RPMI8226 (cell line): ENCODE results near the gene CLPTM1L.

Experiments
- DNase-seq: peaks from one replicate; pipeline ENCODE4 v3.0.0-alpha.2; 2015

CLPTM1L gene

DNA sequence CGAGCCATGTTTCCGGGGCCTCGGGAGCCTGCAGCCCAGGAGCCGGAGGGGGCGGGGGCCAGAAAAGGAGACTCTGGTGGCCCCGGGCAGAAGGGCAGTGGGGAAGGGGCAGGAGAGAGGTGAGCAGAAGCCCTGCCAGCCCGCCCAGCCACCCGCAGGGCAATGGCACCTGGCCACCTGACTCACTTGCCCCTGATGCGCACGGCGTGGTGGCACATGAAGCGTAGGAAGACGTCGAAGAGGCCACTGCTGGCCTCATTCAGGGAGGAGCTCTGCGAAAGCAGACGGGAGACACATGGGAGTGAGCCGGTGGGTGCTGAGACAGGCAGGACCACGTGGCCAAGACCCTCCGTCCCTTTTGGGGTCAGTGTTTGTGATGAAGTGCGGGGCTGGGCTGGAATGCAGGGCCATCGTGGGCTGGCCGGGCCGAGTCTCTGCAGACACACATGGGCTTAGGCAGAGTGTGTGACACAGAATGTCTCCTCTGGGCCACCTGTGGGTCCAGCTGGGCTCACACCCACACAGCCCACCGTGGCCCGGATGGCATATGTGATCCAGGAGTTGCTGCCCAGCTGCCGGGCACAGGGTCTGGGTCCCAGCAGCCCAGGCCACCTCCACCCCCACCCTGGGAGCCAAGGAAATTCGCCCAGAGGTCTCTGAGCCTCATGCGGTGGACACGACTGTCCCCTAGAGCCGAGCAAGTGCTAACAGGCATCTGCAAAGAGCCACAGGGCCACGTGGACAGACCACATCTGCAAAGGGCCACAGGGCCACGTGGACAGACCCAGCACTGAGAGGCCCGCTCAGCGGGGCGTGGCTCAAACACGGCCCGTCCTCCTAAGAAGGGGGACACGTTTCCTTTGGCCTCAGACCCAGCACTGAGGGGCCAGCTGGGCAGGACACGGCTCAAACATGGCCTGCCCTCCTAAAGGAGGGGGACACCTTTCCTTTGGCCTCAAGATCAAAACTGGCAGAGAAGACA lies 73.7 kb downstream of the CLPTM1L start:
- no peak for DNase-seq

- no peak for DNase-seq
Measured at GRCh38 chr5:1270426-1270825, 74.5 kb downstream of the CLPTM1L start.

DNA sequence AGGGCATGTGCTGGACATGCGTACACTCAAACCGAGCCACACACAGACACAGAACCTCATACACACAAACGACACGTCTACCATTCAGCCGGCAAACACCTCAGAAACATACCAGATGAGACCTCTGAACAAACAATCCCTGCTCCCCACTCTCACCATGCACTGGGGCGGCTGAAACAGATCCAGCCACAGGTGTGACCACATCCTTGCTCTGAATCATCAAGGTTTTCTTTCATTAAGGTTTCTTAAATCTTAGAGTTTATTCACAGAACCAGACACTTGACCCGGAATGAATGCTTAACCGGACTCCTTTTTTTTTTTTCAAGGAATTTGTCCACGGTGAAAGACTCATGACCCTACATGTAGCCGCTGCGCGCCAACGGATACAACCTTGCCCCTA lies 76.2 kb downstream of the CLPTM1L start:
- DNase-seq, result no peak

GRCh38 chr5:1268056-1268455 lies 76.8 kb downstream of the CLPTM1L start:
- no peak for DNase-seq
